Measurements from ENCODE around the gene LRRC18.

LRRC18 gene

GRCh38 chr10:48872234-48872633, 67.4 kb downstream of the LRRC18 start:
- no peak for DNase-seq
